H9 (cell line): ENCODE measurements around the gene CDKAL1. TPM values are rescaled to one million over a fixed set of nuclear protein-coding genes. Genes with fewer than 3 reads are reported as not detected.

Experiments
- DNase-seq: peaks from one replicate; pipeline ENCODE4 v3.0.0-alpha.2; 2017
- H2AFZ ChIP-seq: one replicate; pipeline ENCODE4 v1.6.1; 2013; ENCODE audit warnings: mild to moderate bottlenecking, low read length, control low read depth, moderate library complexity
- H2AK5ac ChIP-seq: 2 replicates; pipeline ENCODE4 v1.6.1; 2013; ENCODE audit warnings: low read length, control low read depth, mixed read lengths; ENCODE audit not compliant: insufficient read length
- H2BK120ac ChIP-seq: one replicate; pipeline ENCODE4 v1.6.1; 2013; ENCODE audit warnings: low read depth, mild to moderate bottlenecking, low read length, control low read depth, inconsistent platforms; ENCODE audit not compliant: poor library complexity, severe bottlenecking
- H2BK12ac ChIP-seq: 2 replicates; pipeline ENCODE4 v1.6.1; 2013; ENCODE audit warnings: low read length, control low read depth, mixed read lengths, low read depth; ENCODE audit not compliant: insufficient read length
- H2BK15ac ChIP-seq: 2 replicates; pipeline ENCODE4 v1.6.1; 2013; ENCODE audit warnings: low read depth, low read length, control low read depth
- H2BK20ac ChIP-seq: one replicate; pipeline ENCODE4 v1.6.1; 2013; ENCODE audit warnings: low read depth, mild to moderate bottlenecking, low read length, control low read depth, inconsistent platforms; ENCODE audit not compliant: poor library complexity, severe bottlenecking
- H2BK5ac ChIP-seq: 2 replicates; pipeline ENCODE4 v1.6.1; 2013; ENCODE audit warnings: low read length, control low read depth, mixed read lengths; ENCODE audit not compliant: insufficient read length
- H3K14ac ChIP-seq: 2 replicates; pipeline ENCODE4 v1.6.1; 2013; ENCODE audit warnings: low read length, control low read depth; ENCODE audit not compliant: insufficient read depth
- H3K18ac ChIP-seq: 2 replicates; pipeline ENCODE4 v1.6.1; 2013; ENCODE audit warnings: low read depth, mild to moderate bottlenecking, mixed read lengths, low read length, control low read depth; ENCODE audit not compliant: insufficient read length
- H3K23ac ChIP-seq: 2 replicates; pipeline ENCODE4 v1.6.1; 2013; ENCODE audit warnings: low read length, control low read depth, mixed read lengths, low read depth; ENCODE audit not compliant: insufficient read length
- H3K23me2 ChIP-seq: 2 replicates; pipeline ENCODE4 v1.6.1; 2013; ENCODE audit warnings: low read depth, mild to moderate bottlenecking, mixed read lengths, low read length, control low read depth; ENCODE audit not compliant: insufficient read length, poor library complexity, severe bottlenecking
- H3K27ac ChIP-seq: 2 replicates; pipeline ENCODE4 v1.5.1; 2013; ENCODE audit warnings: low read length, control low read depth, mixed read lengths, low read depth; ENCODE audit not compliant: insufficient read length
- H3K27me3 ChIP-seq: 2 replicates; pipeline ENCODE4 v1.6.1; 2013; ENCODE audit warnings: low read length, control low read depth, inconsistent platforms; ENCODE audit not compliant: insufficient read depth
- H3K4ac ChIP-seq: 2 replicates; pipeline ENCODE4 v1.6.1; 2013; ENCODE audit warnings: low read depth, mild to moderate bottlenecking, control low read depth, inconsistent platforms, low read length, moderate library complexity
- H3K4me1 ChIP-seq: 2 replicates; pipeline ENCODE4 v1.6.1; 2013; ENCODE audit warnings: low read length, control low read depth, inconsistent platforms; ENCODE audit not compliant: insufficient read depth
- H3K4me2 ChIP-seq: 2 replicates; pipeline ENCODE4 v1.6.1; 2013; ENCODE audit warnings: low read length, control low read depth, mixed read lengths; ENCODE audit not compliant: insufficient read length, insufficient read depth
- H3K56ac ChIP-seq: 2 replicates; pipeline ENCODE4 v1.6.1; 2013; ENCODE audit warnings: low read depth, mild to moderate bottlenecking, mixed read lengths, low read length, control low read depth; ENCODE audit not compliant: insufficient read length
- H3K79me1 ChIP-seq: 2 replicates; pipeline ENCODE4 v1.6.1; 2013; ENCODE audit warnings: low read depth, mild to moderate bottlenecking, moderate library complexity, low read length, control low read depth, inconsistent platforms; ENCODE audit not compliant: insufficient read depth, poor library complexity, severe bottlenecking
- H3K79me2 ChIP-seq: 2 replicates; pipeline ENCODE4 v1.6.1; 2013; ENCODE audit warnings: low read length, control low read depth, inconsistent platforms; ENCODE audit not compliant: insufficient read depth
- H3K9ac ChIP-seq: 2 replicates; pipeline ENCODE4 v1.6.1; 2013; ENCODE audit warnings: low read length, control low read depth, mixed read lengths; ENCODE audit not compliant: insufficient read length; ENCODE audit errors: extremely low read depth
- H3K9me3 ChIP-seq: one replicate; pipeline ENCODE4 v1.6.1; 2013; ENCODE audit warnings: low read depth, low read length, inconsistent platforms; ENCODE audit not compliant: control insufficient read depth
- H3T11ph ChIP-seq: one replicate; pipeline ENCODE4 v1.6.1; 2013; ENCODE audit warnings: mild to moderate bottlenecking, low read length, control low read depth, inconsistent platforms
- H4K20me1 ChIP-seq: one replicate; pipeline ENCODE4 v1.6.1; 2013; ENCODE audit not compliant: control insufficient read depth, insufficient read length, insufficient read depth
- H4K5ac ChIP-seq: 2 replicates; pipeline ENCODE4 v1.6.1; 2013; ENCODE audit warnings: low read depth, mild to moderate bottlenecking, mixed read lengths, low read length, control low read depth; ENCODE audit not compliant: insufficient read length
- H4K8ac ChIP-seq: replicated peaks from 2 replicates; pipeline ENCODE4 v1.6.1; 2013; ENCODE audit warnings: low read length, control low read depth, mixed read lengths, low read depth; ENCODE audit not compliant: insufficient read length
- H4K91ac ChIP-seq: 2 replicates; pipeline ENCODE4 v1.6.1; 2013; ENCODE audit warnings: low read depth, mild to moderate bottlenecking, moderate library complexity, mixed read lengths, low read length, control low read depth; ENCODE audit not compliant: insufficient read length
- H3K27ac Mint-ChIP-seq, 3 experiments: 2 replicates in 2 of 3; 3 replicates in 1 of 3; pipeline ENCODE4 v1.8.0; 2020 to 2021; ENCODE audit warnings: mixed read lengths in 3 of 3, mild to moderate bottlenecking in 1 of 3, moderate library complexity in 1 of 3
- H3K27me3 Mint-ChIP-seq: 2 replicates; pipeline ENCODE4 v1.8.0; 2021; ENCODE audit warnings: low read depth, mild to moderate bottlenecking, moderate library complexity, mixed read lengths
- H3K36me3 Mint-ChIP-seq, 3 experiments: 2 replicates in 2 of 3; 3 replicates in 1 of 3; pipeline ENCODE4 v1.8.0; 2020 to 2021; ENCODE audit warnings: low read depth in 3 of 3, mixed read lengths in 3 of 3; ENCODE audit not compliant: insufficient read depth in 1 of 3
- H3K4me1 Mint-ChIP-seq, 2 experiments: 2 replicates each; pipeline ENCODE4 v1.8.0; 2020; ENCODE audit warnings: mixed read lengths in 2 of 2
- H3K4me3 Mint-ChIP-seq, 2 experiments: 2 replicates in 1 of 2; 3 replicates in 1 of 2; pipeline ENCODE4 v1.8.0; 2020 to 2021; ENCODE audit warnings: mild to moderate bottlenecking in 2 of 2, mixed read lengths in 2 of 2, moderate library complexity in 1 of 2
- H3K9me3 Mint-ChIP-seq, 2 experiments: 2 replicates in 1 of 2; 3 replicates in 1 of 2; pipeline ENCODE4 v1.8.0; 2020; ENCODE audit warnings: mild to moderate bottlenecking in 2 of 2, mixed read lengths in 2 of 2, moderate library complexity in 1 of 2
- CTCF ChIP-seq: fragments of 200-600 bp; sonication (generic); conservative IDR thresholded peaks from 3 replicates; pipeline ENCODE4 v1.8.0; 2021; ENCODE audit warnings: antibody characterized with exemption, mild to moderate bottlenecking
- WGBS: extraction: QIAGEN DNeasy Blood & Tissue Kit; methylation state at CpG from one replicate; pipeline ENCODE4 v1.1.7; 2013; ENCODE audit warnings: missing lambda C conversion rate, low lambda C conversion rate, mixed read lengths; ENCODE audit not compliant: insufficient read length; ENCODE audit errors: extremely low coverage; 5-methylcytosine and 5-hydroxymethylcytosine counted together
- total RNA-seq: library from RNA; stranded (reverse); gene quantifications from 2 replicates; pipeline ENCODE4 v1.2.1, GENCODE V29; 2021

CDKAL1 gene
- total RNA-seq, 1 experiment from 2014 or later = 23.0 TPM

GRCh38 chr6:20538131-20538662 is 3.9 kb downstream of the CDKAL1 start:
- Histone ChIP-seq H3K9ac (no peak overlapping the region), H2BK5ac (no peak overlapping the region), H3T11ph (no peak overlapping the region), H3K23me2 (no peaks in the 10 kb centered on the region), H2BK120ac (no peak overlapping the region), H3K27ac (no peak overlapping the region), H3K79me1 (peaks cover 3% of the 10 kb centered on the region), H4K8ac (no peak overlapping the region), H2AFZ (no peak overlapping the region), H3K4ac (no peak overlapping the region), H4K5ac (no peak overlapping the region), H3K27me3 (no peaks in the 10 kb centered on the region), H4K91ac (no peak overlapping the region), H3K14ac (no peak overlapping the region), H2BK15ac (no peak overlapping the region), H2BK20ac (no peak overlapping the region), H2BK12ac (no peak overlapping the region), H4K20me1 (no peaks in the 10 kb centered on the region), H3K9me3 (no peaks in the 10 kb centered on the region), H3K18ac (no peak overlapping the region), H3K4me2 (no peak overlapping the region), H2AK5ac (no peak overlapping the region), H3K4me1 (no peaks in the 10 kb centered on the region; the same call in 1 of the 2 replicates), H3K56ac (no peak overlapping the region), H3K23ac (no peak overlapping the region), H3K79me2 (peaks cover 4% of the 10 kb centered on the region; the same call in 1 of the 2 replicates)
- no peak for DNase-seq
- no peak overlapping the region for H3K27ac Mint-ChIP-seq
- no peaks in the 10 kb centered on the region for H3K9me3 Mint-ChIP-seq
- no peak overlapping the region for H3K4me3 Mint-ChIP-seq
- peaks cover 0 to 18% (median 11%) of the 10 kb centered on the region in 3 experiments; a peak in 6 of 7 replicates for H3K36me3 Mint-ChIP-seq
- TF ChIP-seq CTCF = no peak
- peaks cover 14 to 15% of the 10 kb centered on the region in 2 experiments for H3K4me1 Mint-ChIP-seq
- H3K27me3 Mint-ChIP-seq = no peaks in the 10 kb centered on the region
- WGBS = no CpG with 5 or more reads among the region's 1 CpG
